CMK (cell line): ENCODE results near the gene ST3GAL5.
"Not testable (repeated sequence)": the region's sequence is repeated elsewhere in the genome, so short reads cannot be mapped to it uniquely, and the experiment has no call there.

Source experiments
- DNase-seq: peaks from one replicate; pipeline ENCODE4 v3.0.0-alpha.2; 2010; ENCODE audit warnings: low read depth

Gene ST3GAL5

GRCh38 chr2:85917887-85918795 lies 29.4 kb upstream of the ST3GAL5 start:
- DNase-seq = no peak

GRCh38 chr2:85915606-85916303 lies 27.0 kb upstream of the ST3GAL5 start:
- no peak for DNase-seq

GRCh38 chr2:85914922-85915321 lies 26.1 kb upstream of the ST3GAL5 start:
- no peak for DNase-seq

- DNase-seq = no peak
Observed at GRCh38 chr2:85913884-85914881, 25.4 kb upstream of the ST3GAL5 start.

GRCh38 chr2:85911814-85912692 lies 23.3 kb upstream of the ST3GAL5 start:
- no peak for DNase-seq

GRCh38 chr2:85911097-85911496 lies 22.3 kb upstream of the ST3GAL5 start:
- DNase-seq = no peak

GRCh38 chr2:85909005-85909404 lies 20.2 kb upstream of the ST3GAL5 start:
- DNase-seq = no peak

- no peak for DNase-seq
Observed at GRCh38 chr2:85908506-85908905, 19.7 kb upstream of the ST3GAL5 start.

GRCh38 chr2:85907671-85908157 lies 18.9 kb upstream of the ST3GAL5 start:
- no peak for DNase-seq

- DNase-seq = no peak
Observed at GRCh38 chr2:85906748-85907147, 18.0 kb upstream of the ST3GAL5 start.

- DNase-seq = no peak
Observed at GRCh38 chr2:85905891-85906290, 17.1 kb upstream of the ST3GAL5 start.

- DNase-seq = no peak
Observed at GRCh38 chr2:85905187-85905666, 16.4 kb upstream of the ST3GAL5 start.

GRCh38 chr2:85903849-85904248 lies 15.1 kb upstream of the ST3GAL5 start:
- DNase-seq = no peak

GRCh38 chr2:85902496-85902895 lies 13.7 kb upstream of the ST3GAL5 start:
- DNase-seq = no peak

GRCh38 chr2:85901155-85901554 lies 12.4 kb upstream of the ST3GAL5 start:
- no peak for DNase-seq

- DNase-seq = no peak
Observed at GRCh38 chr2:85900366-85900765, 11.6 kb upstream of the ST3GAL5 start.

- no peak for DNase-seq
Observed at GRCh38 chr2:85899849-85900248, 11.1 kb upstream of the ST3GAL5 start.

- no peak for DNase-seq
Observed at GRCh38 chr2:85899284-85899683, 10.5 kb upstream of the ST3GAL5 start.

GRCh38 chr2:85898881-85899280 lies 10.1 kb upstream of the ST3GAL5 start:
- no peak for DNase-seq

- not testable (repeated sequence) for DNase-seq
Observed at GRCh38 chr2:85894554-85895278, 5.9 kb upstream of the ST3GAL5 start.
